ENCODE data around the gene ANXA1. TPM values are rescaled to one million over a fixed set of nuclear protein-coding genes. Genes with fewer than 3 reads are reported as not detected.

ANXA1 gene
- total RNA-seq, 4 donors from 2014 or later, result 101 to 281 (median 187) TPM

GRCh38 chr9:73154271-73154670 lies 2.6 kb downstream of the ANXA1 start:
- peak overlapping the region; percentile 39 to 42 for H3K4me3 ChIP-seq
- peak overlapping the region; percentile 74 to 89 for H3K27ac ChIP-seq
- TF ChIP-seq CTCF (IDR thresholded peaks at IDR 0.05) (no peak), POLR2A (IDR thresholded peaks at IDR 0.05) (no peak)
- H3K9me3 ChIP-seq, result no peaks in the 10 kb centered on the region
- no peaks in the 10 kb centered on the region for H3K36me3 ChIP-seq
- intact Hi-C loops (cut with DNase I; ENCODE audit: low total_unique reads), result no loop called here
- peaks cover 0 to 25% of the 10 kb centered on the region in 2 donors for H3K4me1 ChIP-seq
- DNase-seq, result no peak
- no peaks in the 10 kb centered on the region for H3K27me3 ChIP-seq

- Histone ChIP-seq H3K4me3 (no peak overlapping the region), H3K27ac (peak overlapping the region; percentile 74 to 89), H3K4me1 (peaks cover 0 to 21% of the 10 kb centered on the region in 2 donors), H3K27me3 (no peaks in the 10 kb centered on the region), H3K36me3 (no peaks in the 10 kb centered on the region), H3K9me3 (no peaks in the 10 kb centered on the region)
- intact Hi-C loops (cut with DNase I; ENCODE audit: low total_unique reads), result no loop called here
- no peak for DNase-seq
- TF ChIP-seq POLR2A (IDR thresholded peaks at IDR 0.05) (no peak), CTCF (IDR thresholded peaks at IDR 0.05) (no peak)
Measured at GRCh38 chr9:73154722-73155121, 3.1 kb downstream of the ANXA1 start.

- no peaks in the 10 kb centered on the region for H3K27me3 ChIP-seq
- peaks cover 0 to 16% of the 10 kb centered on the region in 2 donors for H3K4me1 ChIP-seq
- H3K36me3 ChIP-seq, result no peaks in the 10 kb centered on the region
- H3K27ac ChIP-seq, result no peak overlapping the region
- intact Hi-C loops (cut with DNase I; ENCODE audit: low total_unique reads), result no loop called here
- no peak overlapping the region for H3K4me3 ChIP-seq
- no peaks in the 10 kb centered on the region for H3K9me3 ChIP-seq
- peak in 1 of 4 experiments; percentile 1 for TF ChIP-seq CTCF (IDR thresholded peaks at IDR 0.05)
- TF ChIP-seq POLR2A (IDR thresholded peaks at IDR 0.05), result no peak
- DNase-seq, result no peak
Measured at GRCh38 chr9:73155377-73155776, 3.7 kb downstream of the ANXA1 start.

- TF ChIP-seq CTCF (IDR thresholded peaks at IDR 0.05), result no peak
- TF ChIP-seq POLR2A (IDR thresholded peaks at IDR 0.05), result no peak
- Histone ChIP-seq H3K27ac (no peak overlapping the region), H3K9me3 (no peaks in the 10 kb centered on the region), H3K27me3 (no peaks in the 10 kb centered on the region), H3K4me3 (no peak overlapping the region), H3K36me3 (no peaks in the 10 kb centered on the region), H3K4me1 (peaks cover 0 to 14% of the 10 kb centered on the region in 2 donors)
- no peak for DNase-seq
- intact Hi-C loops (cut with DNase I; ENCODE audit: low total_unique reads), result no loop called here
Measured at GRCh38 chr9:73155968-73156864, 4.6 kb downstream of the ANXA1 start.

- H3K4me1 ChIP-seq, result peaks cover 0 to 13% of the 10 kb centered on the region in 2 donors
- H3K4me3 ChIP-seq, result no peak overlapping the region
- TF ChIP-seq CTCF (IDR thresholded peaks at IDR 0.05) (no peak), POLR2A (IDR thresholded peaks at IDR 0.05) (no peak)
- intact Hi-C loops (cut with DNase I; ENCODE audit: low total_unique reads), result no loop called here
- no peak for DNase-seq
- H3K36me3 ChIP-seq, result no peaks in the 10 kb centered on the region
- no peaks in the 10 kb centered on the region for H3K27me3 ChIP-seq
- no peaks in the 10 kb centered on the region for H3K9me3 ChIP-seq
- no peak overlapping the region for H3K27ac ChIP-seq
Measured at GRCh38 chr9:73156865-73157187, 5.2 kb downstream of the ANXA1 start.

All from uterus (tissue), 4 donors.